ENCODE results near the gene SMIM21. TPM values are rescaled to one million over a fixed set of nuclear protein-coding genes. Genes with fewer than 3 reads are reported as not detected.

The SMIM21 gene
- total RNA-seq (2022; extraction: Qiagen RNA extraction) = not detected in 5 replicates

DNA sequence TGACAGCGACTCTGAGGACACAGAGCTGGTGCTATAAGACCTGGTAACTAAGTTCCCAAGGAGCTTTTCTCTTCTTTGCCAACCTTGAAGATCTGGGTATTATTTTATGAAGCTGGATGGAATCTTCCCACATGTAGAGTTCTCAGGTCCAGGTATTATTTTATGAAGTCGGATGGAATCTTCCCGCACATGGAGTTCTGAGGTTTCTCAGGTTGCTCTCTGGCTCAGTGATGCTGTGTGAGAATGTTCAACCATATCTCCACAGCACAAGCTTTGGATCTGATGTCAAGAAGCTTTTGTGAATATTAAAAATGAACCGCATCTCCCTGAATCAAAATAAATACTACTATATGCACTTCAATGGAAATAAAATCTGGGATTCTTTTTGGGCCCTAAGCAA is at the start of gene SMIM21:
Gene SMIM21 (minus strand): TSS at position 101 of the 400 bp plus-strand sequence. CDS start 140 bp downstream, outside the sequence.

Other genes starting within 250 kb of the SMIM21 start
- gene PTGR3, start 218.6 kb downstream of the SMIM21 start, total RNA-seq (2022; extraction: Qiagen RNA extraction) = 15.2 to 19.5 TPM (median 16.8 TPM) in 5 replicates
- 5.2 to 6.8 TPM (median 6.2 TPM) in 5 replicates for gene TSHZ1, start 216.9 kb downstream of the SMIM21 start, total RNA-seq (2022; extraction: Qiagen RNA extraction)